GM18499 (cell line): Measurements from ENCODE around the gene KIF26B.

Experiments used
- ATAC-seq: cut with Tn5 transposase; IDR thresholded peaks from one replicate; pipeline ENCODE4 v1.9.1; 2021; ENCODE audit warnings: moderate number of reproducible peaks; ENCODE audit not compliant: insufficient read depth, unreplicated experiment

KIF26B gene

GRCh38 chr1:245516284-245516759 lies 361.5 kb downstream of the KIF26B start:
- no peak for ATAC-seq

GRCh38 chr1:245520611-245521010 lies 365.8 kb downstream of the KIF26B start:
- ATAC-seq, result no peak

- ATAC-seq, result no peak
These were observed 371.4 kb downstream of the KIF26B start for GRCh38 chr1:245526141-245526540.

GRCh38 chr1:245528258-245528635 lies 373.5 kb downstream of the KIF26B start:
- ATAC-seq, result no peak

- no peak for ATAC-seq
These were observed 376.2 kb downstream of the KIF26B start for GRCh38 chr1:245530937-245531336.

- ATAC-seq, result no peak
These were observed 383.2 kb downstream of the KIF26B start for GRCh38 chr1:245537992-245538391.

GRCh38 chr1:245538671-245539070 lies 383.9 kb downstream of the KIF26B start:
- ATAC-seq, result no peak

GRCh38 chr1:245541369-245541768 lies 386.6 kb downstream of the KIF26B start:
- no peak for ATAC-seq

GRCh38 chr1:245542365-245542764 lies 387.6 kb downstream of the KIF26B start:
- no peak for ATAC-seq

GRCh38 chr1:245544236-245544635 lies 389.5 kb downstream of the KIF26B start:
- no peak for ATAC-seq

GRCh38 chr1:245546875-245547274 lies 392.1 kb downstream of the KIF26B start:
- no peak for ATAC-seq

- no peak for ATAC-seq
These were observed 395.4 kb downstream of the KIF26B start for GRCh38 chr1:245549996-245550719.

GRCh38 chr1:245550720-245551043 lies 395.9 kb downstream of the KIF26B start:
- no peak for ATAC-seq

- no peak for ATAC-seq
These were observed 396.8 kb downstream of the KIF26B start for GRCh38 chr1:245551536-245551935.

GRCh38 chr1:245552331-245552730 lies 397.5 kb downstream of the KIF26B start:
- no peak for ATAC-seq

- no peak for ATAC-seq
These were observed 401.3 kb downstream of the KIF26B start for GRCh38 chr1:245556057-245556456.

- no peak for ATAC-seq
These were observed 403.3 kb downstream of the KIF26B start for GRCh38 chr1:245558069-245558468.

- ATAC-seq, result no peak
These were observed 405.6 kb downstream of the KIF26B start for GRCh38 chr1:245560316-245560859.

- ATAC-seq, result no peak
These were observed 407.0 kb downstream of the KIF26B start for GRCh38 chr1:245561665-245562234.

- no peak for ATAC-seq
These were observed 411.3 kb downstream of the KIF26B start for GRCh38 chr1:245566134-245566533.

GRCh38 chr1:245566952-245567351 lies 412.2 kb downstream of the KIF26B start:
- no peak for ATAC-seq

GRCh38 chr1:245571815-245572294 lies 417.1 kb downstream of the KIF26B start:
- no peak for ATAC-seq
